NT2/D1 (cell line): Measurements from ENCODE around the gene SLFN14.

Experiments
- DNase-seq: peaks from one replicate; pipeline ENCODE4 v3.0.0-alpha.2; 2011; ENCODE audit warnings: low read depth, low spot score
- H3K27me3 ChIP-seq: 2 replicates; pipeline ENCODE4 v1.6.0; 2011; ENCODE audit warnings: mild to moderate bottlenecking; ENCODE audit not compliant: insufficient read length, insufficient read depth
- H3K36me3 ChIP-seq: 2 replicates; pipeline ENCODE4 v1.6.1; 2011; ENCODE audit warnings: mild to moderate bottlenecking, low read length, mixed read lengths; ENCODE audit not compliant: insufficient read depth, insufficient read length
- H3K4me1 ChIP-seq: 2 replicates; pipeline ENCODE4 v1.5.1; 2011; ENCODE audit not compliant: insufficient read depth, insufficient read length
- H3K4me3 ChIP-seq: 2 replicates; pipeline ENCODE4 v1.5.1; 2011; ENCODE audit warnings: low read depth; ENCODE audit not compliant: insufficient read length
- H3K9ac ChIP-seq: 2 replicates; pipeline ENCODE4 v1.6.0; 2011; ENCODE audit warnings: low read depth; ENCODE audit not compliant: insufficient read length
- H3K9me3 ChIP-seq: 2 replicates; pipeline ENCODE4 v1.5.1; 2011; ENCODE audit warnings: mild to moderate bottlenecking, low read length; ENCODE audit not compliant: insufficient read depth
- SUZ12 ChIP-seq: IDR thresholded peaks from 2 replicates; pipeline ENCODE4 v1.6.1; 2011; ENCODE audit not compliant: insufficient read length, insufficient read depth; ENCODE audit errors: extremely low read depth
- YY1 ChIP-seq: IDR thresholded peaks from 2 replicates; pipeline ENCODE4 v1.6.1; 2011; ENCODE audit not compliant: insufficient read length, insufficient read depth
- ZNF274 ChIP-seq: IDR thresholded peaks from 2 replicates; pipeline ENCODE4 v1.6.1; 2011; ENCODE audit warnings: mild to moderate bottlenecking, low read depth, low read length

The SLFN14 gene

DNA sequence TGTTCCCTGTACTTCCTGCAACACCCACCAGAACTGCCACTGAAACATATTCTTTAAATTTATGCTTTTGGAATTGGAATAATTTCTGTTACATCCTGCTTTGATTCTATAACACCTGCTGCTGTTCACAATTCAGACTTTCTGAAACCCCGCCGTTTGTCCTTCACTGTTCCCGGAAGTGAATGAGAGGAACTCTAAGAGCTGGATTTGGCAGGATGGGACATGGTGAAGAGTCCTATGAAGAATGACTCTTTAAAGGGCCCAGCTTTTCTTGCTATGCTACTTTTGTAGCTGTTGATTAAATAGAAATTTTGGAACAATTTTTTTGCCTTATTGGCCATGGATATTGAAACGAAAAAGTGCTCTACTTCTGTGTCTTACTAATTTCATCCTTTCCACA, 35.5 kb upstream of the SLFN14 start:
- no peaks in the 10 kb centered on the region for H3K4me1 ChIP-seq
- no peak for DNase-seq
- no peak overlapping the region for H3K9ac ChIP-seq
- H3K9me3 ChIP-seq: no peaks in the 10 kb centered on the region
- H3K4me3 ChIP-seq: no peak overlapping the region
- H3K36me3 ChIP-seq: peaks cover 76% of the 10 kb centered on the region
- TF ChIP-seq SUZ12 (no peak), ZNF274 (no peak), YY1 (no peak)
- no peaks in the 10 kb centered on the region for H3K27me3 ChIP-seq

DNA sequence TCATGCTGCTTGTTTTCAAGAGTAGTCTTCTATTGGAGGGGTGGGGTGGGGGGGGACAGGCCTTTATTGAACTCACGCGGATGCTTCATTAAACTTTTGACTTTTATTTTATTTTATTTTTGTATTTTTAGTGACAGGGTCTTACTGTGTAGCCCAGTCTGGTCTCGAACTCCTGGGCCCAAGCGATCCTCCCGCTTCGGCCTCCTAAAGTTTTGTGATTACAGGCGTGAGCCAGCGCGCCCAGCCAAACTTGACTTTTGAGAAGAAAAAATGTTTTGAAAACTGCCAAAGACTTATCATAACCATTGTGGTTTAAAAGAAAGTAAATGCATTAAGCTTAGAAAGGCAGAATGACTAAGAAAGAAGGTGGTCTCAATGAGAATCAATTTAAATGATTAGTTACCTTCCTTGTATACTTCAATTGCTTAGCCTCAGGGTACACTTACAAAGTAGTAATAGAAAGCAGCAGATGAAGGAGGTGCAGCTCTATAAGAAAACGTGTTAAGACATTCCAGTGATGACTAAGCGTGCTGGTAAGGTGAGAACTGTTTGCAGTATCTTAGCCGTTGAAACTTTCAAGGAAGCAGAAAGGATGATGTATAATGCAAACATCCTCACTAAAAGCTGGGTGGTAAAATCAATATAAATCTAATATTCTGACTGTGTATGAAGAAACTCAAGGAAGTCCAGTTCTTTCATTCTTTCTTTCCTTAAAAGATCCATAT, 27.7 kb upstream of the SLFN14 start:
- no peaks in the 10 kb centered on the region for H3K9me3 ChIP-seq
- H3K4me3 ChIP-seq: peak overlapping the region; percentile 92

DNA sequence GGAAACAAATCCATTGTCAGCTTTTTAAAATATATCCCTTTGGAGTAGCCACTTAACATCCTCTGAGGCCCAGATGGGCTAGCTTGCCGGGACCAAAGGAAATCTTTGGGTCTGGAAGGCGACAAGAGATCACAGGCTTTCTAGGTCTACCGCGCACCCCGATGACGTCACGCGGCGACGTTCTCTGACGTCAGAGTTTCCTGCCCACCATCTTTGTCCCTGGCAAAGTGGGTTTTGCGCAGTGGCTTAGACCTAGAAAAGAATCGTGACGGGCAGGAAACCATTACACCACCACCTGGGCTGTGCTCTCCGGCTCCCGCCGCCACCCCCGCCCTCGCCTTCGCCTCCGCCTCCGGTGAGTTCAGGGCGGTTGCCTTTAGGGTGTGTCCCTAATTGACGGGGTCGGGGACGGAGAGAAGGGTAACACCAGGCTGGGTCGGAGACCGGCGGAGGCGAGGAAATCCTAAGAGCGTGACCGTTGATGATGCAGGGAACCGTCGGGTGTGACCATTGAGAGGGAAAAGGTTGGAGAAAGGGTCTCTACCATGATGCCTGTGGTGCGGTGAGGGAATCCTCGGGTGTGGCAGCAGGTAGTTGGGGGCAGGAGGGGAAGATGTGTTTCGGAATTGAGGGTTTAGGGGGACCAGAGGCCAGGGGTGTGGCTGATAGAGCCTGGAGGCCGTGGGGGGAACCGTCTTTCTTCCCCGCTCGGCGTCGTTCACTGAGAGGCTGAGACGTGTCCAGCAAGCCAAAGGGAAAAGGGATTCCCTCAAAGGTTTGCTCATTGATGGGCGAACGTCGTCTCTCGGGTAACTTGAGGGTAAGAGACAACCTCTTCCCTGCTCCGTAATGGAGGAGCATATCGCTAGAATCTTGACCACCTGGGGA, 26.7 kb upstream of the SLFN14 start, which contains the start of gene AP2B1:
Gene AP2B1, plus strand, starts transcription at position 249 of the 888 bp plus-strand sequence. CDS start 6,709 bp downstream, outside the sequence.
- Histone ChIP-seq H3K9ac (peak within 1 kb of the TSS; percentile 79), H3K27me3 (no peaks in the 10 kb centered on the region), H3K36me3 (peaks cover 4% of the 10 kb centered on the region), H3K4me1 (no peaks in the 10 kb centered on the region), H3K9me3 (no peaks in the 10 kb centered on the region), H3K4me3 (peak within 1 kb of the TSS; percentile 92)
- peak; percentile 90 for DNase-seq
- TF ChIP-seq YY1 (peak; percentile 98), ZNF274 (no peak)

More for the DNA sequence above, 27.7 kb upstream of the SLFN14 start:
- peak overlapping the region; percentile 79 for H3K9ac ChIP-seq
- DNase-seq: no peak
- H3K36me3 ChIP-seq: peaks cover 4% of the 10 kb centered on the region
- no peaks in the 10 kb centered on the region for H3K4me1 ChIP-seq
- no peaks in the 10 kb centered on the region for H3K27me3 ChIP-seq
- TF ChIP-seq SUZ12 (no peak), YY1 (no peak), ZNF274 (no peak)

DNA sequence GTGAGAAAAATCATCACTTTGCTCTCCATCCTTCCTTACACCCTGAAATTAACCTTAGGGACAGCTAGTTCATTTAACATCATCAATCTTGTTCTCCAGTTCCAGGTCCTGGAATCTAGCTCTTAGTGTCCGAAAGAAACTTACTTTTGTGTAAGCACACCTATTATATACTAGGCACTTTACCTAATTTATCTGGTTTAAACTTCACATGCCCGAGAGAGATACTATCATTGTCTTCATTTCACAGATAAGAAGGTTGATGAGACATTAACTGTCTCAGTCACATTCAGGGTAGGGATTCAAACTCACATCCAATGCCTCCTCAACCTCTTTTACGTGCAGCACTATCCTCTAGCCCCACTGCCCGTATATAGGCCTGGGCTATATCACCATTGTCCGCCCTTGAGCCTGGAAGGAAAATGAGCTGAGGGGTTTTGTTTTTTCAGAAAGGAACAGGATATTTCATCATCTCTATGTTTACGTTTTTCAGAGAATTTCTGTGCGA, 26.0 kb upstream of the SLFN14 start:
- no peaks in the 10 kb centered on the region for H3K9me3 ChIP-seq
- H3K4me3 ChIP-seq: peak overlapping the region; percentile 92
- no peaks in the 10 kb centered on the region for H3K27me3 ChIP-seq
- H3K9ac ChIP-seq: peak overlapping the region; percentile 79
- H3K4me1 ChIP-seq: no peaks in the 10 kb centered on the region
- no peak for TF ChIP-seq ZNF274
- TF ChIP-seq YY1: no peak
- H3K36me3 ChIP-seq: peaks cover 4% of the 10 kb centered on the region
- DNase-seq: no peak

DNA sequence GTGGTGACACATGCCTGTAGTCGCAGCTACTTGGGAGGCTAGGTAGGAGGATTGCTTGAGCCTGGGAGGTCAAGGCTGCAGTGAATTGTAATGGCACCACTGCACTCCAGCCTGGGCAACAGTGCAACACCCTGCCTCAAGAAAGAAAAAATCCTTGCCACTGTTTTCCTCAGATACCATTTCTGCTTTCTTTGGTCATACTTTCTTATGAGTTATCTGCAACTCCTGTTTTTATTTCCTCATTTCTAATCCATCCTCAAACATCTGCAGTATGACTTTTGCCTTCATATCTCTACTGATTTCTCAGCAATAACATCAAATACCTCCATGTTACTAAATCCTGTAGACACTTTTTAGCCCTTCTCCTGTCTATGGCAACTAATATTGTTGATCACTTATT, 23.4 kb upstream of the SLFN14 start:
- no peak overlapping the region for H3K4me3 ChIP-seq
- no peak for DNase-seq
- no peak overlapping the region for H3K9ac ChIP-seq
- H3K4me1 ChIP-seq: no peaks in the 10 kb centered on the region
- TF ChIP-seq YY1: no peak
- no peak for TF ChIP-seq ZNF274
- TF ChIP-seq SUZ12: no peak
- H3K27me3 ChIP-seq: no peaks in the 10 kb centered on the region
- no peaks in the 10 kb centered on the region for H3K36me3 ChIP-seq
- no peaks in the 10 kb centered on the region for H3K9me3 ChIP-seq

DNA sequence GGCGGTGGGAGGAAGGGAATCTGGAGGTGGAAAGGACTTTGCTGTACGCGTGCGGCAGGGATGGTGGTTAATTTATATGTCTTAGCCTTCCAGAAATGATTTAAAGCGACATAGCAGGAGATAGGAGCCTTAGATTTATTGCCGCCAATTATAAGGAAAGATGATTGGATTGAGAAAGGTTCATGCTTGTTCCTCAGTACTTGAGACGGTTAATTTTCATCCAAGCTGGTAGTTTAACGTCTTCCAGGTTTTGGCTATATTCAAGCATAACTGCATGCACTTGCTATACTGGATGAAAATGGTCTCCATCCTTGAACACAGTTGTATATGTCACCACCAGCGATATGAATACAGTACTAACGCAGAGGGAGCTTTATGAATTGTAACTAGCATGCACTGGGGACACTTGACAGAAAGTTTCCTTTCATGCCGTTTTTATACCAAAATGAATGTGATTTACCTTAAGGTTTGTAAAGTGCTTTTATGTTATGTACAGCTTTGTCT, 18.4 kb upstream of the SLFN14 start:
- no peak for DNase-seq
- H3K9me3 ChIP-seq: no peaks in the 10 kb centered on the region
- H3K36me3 ChIP-seq: peaks cover 15% of the 10 kb centered on the region
- TF ChIP-seq YY1: no peak
- no peak for TF ChIP-seq SUZ12
- TF ChIP-seq ZNF274: no peak
- H3K9ac ChIP-seq: peak overlapping the region; percentile 88
- peak overlapping the region; percentile 92 for H3K4me3 ChIP-seq
- H3K27me3 ChIP-seq: no peaks in the 10 kb centered on the region
- H3K4me1 ChIP-seq: no peaks in the 10 kb centered on the region
